Measurements from ENCODE around the gene KCNJ4.

Gene KCNJ4

DNA sequence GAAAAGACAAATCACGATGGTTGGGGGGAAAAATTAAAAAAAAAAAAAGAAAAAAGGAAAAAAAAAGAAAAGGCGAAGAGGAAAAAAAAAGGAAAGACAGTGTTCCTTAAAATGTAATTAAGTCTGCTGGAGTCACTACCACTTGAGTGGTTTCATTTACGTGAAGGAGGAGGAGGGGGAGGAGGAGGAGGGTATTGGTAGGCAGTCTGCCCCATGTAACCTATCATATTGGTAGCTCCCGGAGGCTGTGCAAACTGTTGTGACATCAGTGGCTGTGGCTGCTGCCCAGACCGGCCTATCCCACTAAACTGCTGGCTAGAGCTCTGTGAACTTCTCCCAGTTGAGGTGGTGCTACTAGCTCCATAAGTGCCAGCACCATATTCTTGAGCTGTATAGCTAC is 30.8 kb upstream of the KCNJ4 start:
- Histone ChIP-seq H3K79me2 (ENCODE audit: insufficient read depth, low read length) (peaks cover 9% of the 10 kb centered on the region; the same call in 1 of the 2 replicates), H2AFZ (ENCODE audit: low read length) (no peak overlapping the region), H3K9me2 (replicated peaks; ENCODE audit: low read depth, low read length) (no peaks in the 10 kb centered on the region), H4K20me1 (ENCODE audit: insufficient read depth, low read length, poor library complexity, severe bottlenecking) (peaks cover 37% of the 10 kb centered on the region), H3K36me3 (ENCODE audit: insufficient read depth, low read length) (peaks cover 84% of the 10 kb centered on the region; the same call in 1 of the 2 replicates), H3K4me1 (ENCODE audit: insufficient read depth, low read length, poor library complexity, severe bottlenecking) (peaks cover 12% of the 10 kb centered on the region), H3K9me3 (ENCODE audit: insufficient read depth, low read depth, low read length) (no peaks in the 10 kb centered on the region), H3K9ac (ENCODE audit: low read depth, low read length, poor library complexity, severe bottlenecking) (no peak overlapping the region), H3K4me3 (ENCODE audit: low read length, poor library complexity, severe bottlenecking) (no peak overlapping the region), H3F3A (ENCODE audit: low read depth) (peaks cover 6% of the 10 kb centered on the region; the same call in 1 of the 2 replicates), H3K4me2 (ENCODE audit: low read depth, low read length, poor library complexity, severe bottlenecking) (no peak overlapping the region), H3K27me3 (ENCODE audit: insufficient read depth, low read length, poor library complexity, severe bottlenecking) (no peaks in the 10 kb centered on the region)
- TF ChIP-seq EZH2phosphoT487 (IDR thresholded peaks at IDR 0.05; ENCODE audit: borderline replicate concordance): no peak
- TF ChIP-seq, protein P1, sequence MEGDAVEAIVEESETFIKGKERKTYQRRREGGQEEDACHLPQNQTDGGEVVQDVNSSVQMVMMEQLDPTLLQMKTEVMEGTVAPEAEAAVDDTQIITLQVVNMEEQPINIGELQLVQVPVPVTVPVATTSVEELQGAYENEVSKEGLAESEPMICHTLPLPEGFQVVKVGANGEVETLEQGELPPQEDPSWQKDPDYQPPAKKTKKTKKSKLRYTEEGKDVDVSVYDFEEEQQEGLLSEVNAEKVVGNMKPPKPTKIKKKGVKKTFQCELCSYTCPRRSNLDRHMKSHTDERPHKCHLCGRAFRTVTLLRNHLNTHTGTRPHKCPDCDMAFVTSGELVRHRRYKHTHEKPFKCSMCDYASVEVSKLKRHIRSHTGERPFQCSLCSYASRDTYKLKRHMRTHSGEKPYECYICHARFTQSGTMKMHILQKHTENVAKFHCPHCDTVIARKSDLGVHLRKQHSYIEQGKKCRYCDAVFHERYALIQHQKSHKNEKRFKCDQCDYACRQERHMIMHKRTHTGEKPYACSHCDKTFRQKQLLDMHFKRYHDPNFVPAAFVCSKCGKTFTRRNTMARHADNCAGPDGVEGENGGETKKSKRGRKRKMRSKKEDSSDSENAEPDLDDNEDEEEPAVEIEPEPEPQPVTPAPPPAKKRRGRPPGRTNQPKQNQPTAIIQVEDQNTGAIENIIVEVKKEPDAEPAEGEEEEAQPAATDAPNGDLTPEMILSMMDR (conservative IDR thresholded peaks at IDR 0.05; ENCODE audit: low read length): no peak

DNA sequence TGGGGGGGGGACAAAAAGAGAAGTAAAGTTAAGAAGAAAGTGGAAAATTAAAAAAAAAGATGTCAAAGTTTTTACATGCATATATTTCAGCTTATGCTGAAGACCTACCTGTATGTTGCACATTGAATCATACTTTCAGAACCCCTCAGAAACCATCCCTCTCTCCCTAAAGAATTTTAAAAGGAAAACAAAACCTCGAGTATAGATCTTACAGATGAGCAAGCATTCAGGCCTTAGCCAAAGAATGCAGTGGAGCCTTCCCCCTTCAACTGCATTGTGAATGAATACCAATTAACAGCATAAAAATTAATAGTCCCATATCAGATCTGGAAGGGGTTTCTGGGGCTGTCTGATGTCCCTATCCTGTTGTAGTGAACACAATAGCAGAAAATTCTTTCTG is 29.2 kb upstream of the KCNJ4 start:
- peaks cover 9% of the 10 kb centered on the region; the same call in 1 of the 2 replicates for H3K79me2 ChIP-seq (ENCODE audit: insufficient read depth, low read length)
- peaks cover 69% of the 10 kb centered on the region; the same call in 1 of the 2 replicates for H3K36me3 ChIP-seq (ENCODE audit: insufficient read depth, low read length)
- no peak overlapping the region for H2AFZ ChIP-seq (ENCODE audit: low read length)
- H3K4me3 ChIP-seq (ENCODE audit: low read length, poor library complexity, severe bottlenecking): no peak overlapping the region
- no peak overlapping the region for H3K9ac ChIP-seq (ENCODE audit: low read depth, low read length, poor library complexity, severe bottlenecking)
- H4K20me1 ChIP-seq (ENCODE audit: insufficient read depth, low read length, poor library complexity, severe bottlenecking): peaks cover 25% of the 10 kb centered on the region
- H3K4me1 ChIP-seq (ENCODE audit: insufficient read depth, low read length, poor library complexity, severe bottlenecking): peaks cover 9% of the 10 kb centered on the region
- H3K9me3 ChIP-seq (ENCODE audit: insufficient read depth, low read depth, low read length): no peaks in the 10 kb centered on the region
- peaks cover 6% of the 10 kb centered on the region; the same call in 1 of the 2 replicates for H3F3A ChIP-seq (ENCODE audit: low read depth)
- no peaks in the 10 kb centered on the region for H3K27me3 ChIP-seq (ENCODE audit: insufficient read depth, low read length, poor library complexity, severe bottlenecking)
- H3K4me2 ChIP-seq (ENCODE audit: low read depth, low read length, poor library complexity, severe bottlenecking): no peak overlapping the region
- TF ChIP-seq, protein P1 (conservative IDR thresholded peaks at IDR 0.05; ENCODE audit: low read length): no peak
- TF ChIP-seq EZH2phosphoT487 (IDR thresholded peaks at IDR 0.05; ENCODE audit: borderline replicate concordance): no peak
- no peaks in the 10 kb centered on the region for H3K9me2 ChIP-seq (replicated peaks; ENCODE audit: low read depth, low read length)

DNA sequence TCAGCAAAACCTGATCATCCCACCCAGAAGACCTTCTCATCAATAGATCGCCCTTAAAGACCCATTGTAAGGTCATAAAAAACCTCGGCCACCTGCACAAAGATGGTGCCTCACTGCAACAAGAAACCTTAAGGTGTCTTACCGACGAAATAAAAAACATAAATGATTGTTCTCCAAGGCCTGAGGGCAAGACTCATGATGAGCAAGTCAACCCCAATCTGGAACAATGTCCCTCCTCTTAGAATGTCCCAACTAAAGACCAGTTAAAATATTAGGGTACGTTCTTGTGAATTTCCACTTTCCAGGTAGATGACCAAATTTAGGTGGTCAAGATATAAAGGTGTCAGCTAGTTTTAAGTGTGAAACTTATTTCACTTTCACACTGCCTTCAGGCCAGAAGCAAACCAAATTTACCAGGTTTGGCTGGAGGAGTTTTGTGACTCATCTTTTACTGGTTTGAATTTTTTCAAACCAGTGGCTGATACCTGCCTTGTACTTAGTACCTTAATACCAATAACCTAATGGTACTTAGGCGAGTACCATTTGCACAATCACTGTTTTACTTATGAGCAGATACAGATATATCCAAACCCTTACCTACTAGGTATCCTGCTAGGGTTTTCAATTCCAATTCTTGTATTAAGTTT is 27.8 kb upstream of the KCNJ4 start:
- Histone ChIP-seq H3K4me2 (ENCODE audit: low read depth, low read length, poor library complexity, severe bottlenecking) (no peak overlapping the region), H2AFZ (ENCODE audit: low read length) (no peak overlapping the region), H3K9me2 (replicated peaks; ENCODE audit: low read depth, low read length) (no peaks in the 10 kb centered on the region), H3K9ac (ENCODE audit: low read depth, low read length, poor library complexity, severe bottlenecking) (no peak overlapping the region), H3K27me3 (ENCODE audit: insufficient read depth, low read length, poor library complexity, severe bottlenecking) (no peaks in the 10 kb centered on the region), H3K4me1 (ENCODE audit: insufficient read depth, low read length, poor library complexity, severe bottlenecking) (peaks cover 9% of the 10 kb centered on the region), H3K4me3 (ENCODE audit: low read length, poor library complexity, severe bottlenecking) (no peak overlapping the region), H3F3A (ENCODE audit: low read depth) (peaks cover 6% of the 10 kb centered on the region; the same call in 1 of the 2 replicates), H3K79me2 (ENCODE audit: insufficient read depth, low read length) (peaks cover 4% of the 10 kb centered on the region; the same call in 1 of the 2 replicates), H3K9me3 (ENCODE audit: insufficient read depth, low read depth, low read length) (no peaks in the 10 kb centered on the region), H3K36me3 (ENCODE audit: insufficient read depth, low read length) (peaks cover 55% of the 10 kb centered on the region; the same call in 1 of the 2 replicates), H4K20me1 (ENCODE audit: insufficient read depth, low read length, poor library complexity, severe bottlenecking) (peaks cover 10% of the 10 kb centered on the region)
- TF ChIP-seq EZH2phosphoT487 (IDR thresholded peaks at IDR 0.05; ENCODE audit: borderline replicate concordance): no peak
- TF ChIP-seq, protein P1 (conservative IDR thresholded peaks at IDR 0.05; ENCODE audit: low read length): no peak
